Measurements from ENCODE around the gene GAPT.

GRCh38 chr5:58544195-58544594, 53.0 kb downstream of the GAPT start:
- TF ChIP-seq CTCF (IDR thresholded peaks at IDR 0.05): no peak
- no peak for TF ChIP-seq POLR2A (IDR thresholded peaks at IDR 0.05)
